Neural cell (in vitro differentiated cells): ENCODE data around the gene OST4. TPM values are rescaled to one million over a fixed set of nuclear protein-coding genes. Genes with fewer than 3 reads are reported as not detected.

Experiments used
- H2AFZ ChIP-seq: fragments of 200-600, 300-800 bp; sonication (generic), shearing (Covaris generic); 2 replicates; pipeline ENCODE4 v1.6.0; 2014; ENCODE audit warnings: low read depth, mild to moderate bottlenecking, antibody characterized with exemption, low read length, moderate library complexity
- H3F3A ChIP-seq: fragments of 200-600 bp; shearing (Covaris generic); 2 replicates; pipeline ENCODE4 v1.6.1; 2016; ENCODE audit warnings: mild to moderate bottlenecking, moderate library complexity, mixed read lengths, antibody characterized with exemption, low read length; ENCODE audit not compliant: insufficient read depth, poor library complexity, severe bottlenecking
- H3K27ac ChIP-seq: fragments of 200-600, 300-800 bp; sonication (generic), shearing (Covaris generic); 2 replicates; pipeline ENCODE4 v1.5.1; 2014; ENCODE audit warnings: mild to moderate bottlenecking, low read length, moderate library complexity
- H3K27me3 ChIP-seq: fragments of 300-800, 200-600 bp; sonication (generic), shearing (Covaris generic); 2 replicates; pipeline ENCODE4 v1.6.0; 2014; ENCODE audit warnings: mild to moderate bottlenecking, low read depth, low read length, moderate library complexity; ENCODE audit not compliant: insufficient read depth
- H3K36me3 ChIP-seq: fragments of 300-800, 200-600 bp; sonication (generic), shearing (Covaris generic); 2 replicates; pipeline ENCODE4 v1.5.1; 2014; ENCODE audit warnings: mild to moderate bottlenecking, antibody characterized with exemption, low read length, moderate library complexity; ENCODE audit not compliant: insufficient read depth
- H3K4me2 ChIP-seq: fragments of 300-800, 200-600 bp; sonication (generic), shearing (Covaris generic); 2 replicates; pipeline ENCODE4 v1.6.0; 2014; ENCODE audit warnings: mild to moderate bottlenecking, low read length
- H3K4me3 ChIP-seq: fragments of 300-800, 200-600 bp; sonication (generic), shearing (Covaris generic); 2 replicates; pipeline ENCODE4 v1.5.1; 2014; ENCODE audit warnings: mild to moderate bottlenecking, low read length, moderate library complexity
- H3K79me2 ChIP-seq: fragments of 200-600 bp; shearing (Covaris generic); replicated peaks from 2 replicates; pipeline ENCODE4 v1.6.0; 2014; ENCODE audit warnings: mild to moderate bottlenecking, low read length, moderate library complexity; ENCODE audit not compliant: insufficient read depth
- H3K9ac ChIP-seq: fragments of 300-800, 200-600 bp; sonication (generic), shearing (Covaris generic); 2 replicates; pipeline ENCODE4 v1.6.1; 2016; ENCODE audit warnings: mild to moderate bottlenecking, low read length, mixed read lengths
- H3K9me2 ChIP-seq: fragments of 200-600 bp; shearing (Covaris generic); 2 replicates; pipeline ENCODE4 v1.6.1; 2016; ENCODE audit warnings: mild to moderate bottlenecking, low read length, mixed read lengths; ENCODE audit not compliant: insufficient read depth
- H3K9me3 ChIP-seq: fragments of 200-600, 300-800 bp; sonication (generic), shearing (Covaris generic); 2 replicates; pipeline ENCODE4 v1.6.1; 2016; ENCODE audit warnings: mild to moderate bottlenecking, mixed run types, low read length, moderate library complexity, mixed read lengths
- H4K20me1 ChIP-seq: fragments of 200-600 bp; shearing (Covaris generic); 2 replicates; pipeline ENCODE4 v1.6.1; 2016; ENCODE audit warnings: mild to moderate bottlenecking, mixed run types; ENCODE audit not compliant: insufficient read depth
- EP300 ChIP-seq: fragments of 450-650 bp; conservative IDR thresholded peaks from 2 replicates; pipeline ENCODE4 v1.6.1; 2014; ENCODE audit warnings: antibody characterized with exemption, mild to moderate bottlenecking, moderate library complexity; ENCODE audit not compliant: poor library complexity, severe bottlenecking
- EZH2 ChIP-seq: fragments of 200-600, 300-800 bp; shearing (Covaris generic), sonication (generic); IDR thresholded peaks from 2 replicates; pipeline ENCODE4 v1.6.1; 2014; ENCODE audit warnings: antibody characterized with exemption, low read length, borderline replicate concordance, mild to moderate bottlenecking; ENCODE audit not compliant: insufficient read depth, poor library complexity, severe bottlenecking
- MXI1 ChIP-seq: fragments of 450-650 bp; conservative IDR thresholded peaks from 2 replicates; pipeline ENCODE4 v1.6.1; 2014; ENCODE audit warnings: antibody characterized with exemption, mild to moderate bottlenecking; ENCODE audit not compliant: poor library complexity, severe bottlenecking
- POLR2AphosphoS5 ChIP-seq: IDR thresholded peaks from 2 replicates; pipeline ENCODE4 v1.6.1; 2012
- RAD21 ChIP-seq: fragments of 450-650 bp; conservative IDR thresholded peaks from 2 replicates; pipeline ENCODE4 v1.6.1; 2014; ENCODE audit warnings: antibody characterized with exemption, mild to moderate bottlenecking, moderate library complexity
- SMC3 ChIP-seq: fragments of 450-650 bp; conservative IDR thresholded peaks from 2 replicates; pipeline ENCODE4 v1.6.1; 2014; ENCODE audit warnings: antibody characterized with exemption, mild to moderate bottlenecking, moderate library complexity; ENCODE audit not compliant: poor library complexity
- TAF1 ChIP-seq: IDR thresholded peaks from 2 replicates; pipeline ENCODE4 v1.6.1; 2012; ENCODE audit warnings: low read depth
- polyA plus RNA-seq: library from polyadenylated mRNA; depleted of rRNA; stranded (reverse); fragments of >200 nt; gene quantifications from 2 replicates; pipeline ENCODE4 v1.2.3, GENCODE V29; 2014
- TF ChIP-seq, protein P1 (sequence below): IDR thresholded peaks from 2 replicates; pipeline ENCODE4 v1.6.1; 2012; ENCODE audit warnings: borderline replicate concordance
- TF ChIP-seq, protein P2 (sequence below): fragments of 450-650 bp; IDR thresholded peaks from 2 replicates; pipeline ENCODE4 v1.5.1; 2014; ENCODE audit warnings: antibody characterized with exemption, mild to moderate bottlenecking, moderate library complexity; ENCODE audit not compliant: poor library complexity, severe bottlenecking

The OST4 gene
- polyA plus RNA-seq, 1 donor from 2014 or later = 263 TPM

DNA sequence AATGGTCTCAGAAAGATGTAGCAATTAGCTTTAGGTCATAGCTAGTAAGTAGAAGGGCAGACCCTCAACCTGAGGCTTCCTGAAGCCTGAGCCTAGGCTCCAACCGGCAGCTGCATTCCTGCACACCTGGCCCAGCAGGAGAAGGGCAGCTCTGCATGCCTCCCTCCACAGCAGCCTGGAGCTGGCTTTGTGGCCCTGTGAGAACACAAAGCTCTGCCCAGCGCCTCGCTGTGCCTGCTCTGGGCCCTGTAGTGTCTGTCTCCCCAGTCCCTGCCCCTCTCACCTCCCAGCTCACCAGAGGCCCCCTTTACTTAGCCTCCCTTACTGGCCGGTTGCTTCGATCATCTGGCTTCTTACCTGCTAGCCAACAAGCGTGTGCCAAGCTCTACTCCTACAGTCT, 32.0 kb downstream of the OST4 start:
- Histone ChIP-seq H2AFZ (no peak overlapping the region), H3K9ac (no peak overlapping the region), H3K27me3 (no peaks in the 10 kb centered on the region), H3K4me2 (no peak overlapping the region), H3K79me2 (no peaks in the 10 kb centered on the region), H3K9me3 (no peaks in the 10 kb centered on the region), H3K27ac (no peak overlapping the region), H4K20me1 (no peaks in the 10 kb centered on the region), H3K9me2 (no peaks in the 10 kb centered on the region), H3K36me3 (no peaks in the 10 kb centered on the region), H3K4me3 (no peak overlapping the region), H3F3A (no peaks in the 10 kb centered on the region)
- TF ChIP-seq, protein P1, sequence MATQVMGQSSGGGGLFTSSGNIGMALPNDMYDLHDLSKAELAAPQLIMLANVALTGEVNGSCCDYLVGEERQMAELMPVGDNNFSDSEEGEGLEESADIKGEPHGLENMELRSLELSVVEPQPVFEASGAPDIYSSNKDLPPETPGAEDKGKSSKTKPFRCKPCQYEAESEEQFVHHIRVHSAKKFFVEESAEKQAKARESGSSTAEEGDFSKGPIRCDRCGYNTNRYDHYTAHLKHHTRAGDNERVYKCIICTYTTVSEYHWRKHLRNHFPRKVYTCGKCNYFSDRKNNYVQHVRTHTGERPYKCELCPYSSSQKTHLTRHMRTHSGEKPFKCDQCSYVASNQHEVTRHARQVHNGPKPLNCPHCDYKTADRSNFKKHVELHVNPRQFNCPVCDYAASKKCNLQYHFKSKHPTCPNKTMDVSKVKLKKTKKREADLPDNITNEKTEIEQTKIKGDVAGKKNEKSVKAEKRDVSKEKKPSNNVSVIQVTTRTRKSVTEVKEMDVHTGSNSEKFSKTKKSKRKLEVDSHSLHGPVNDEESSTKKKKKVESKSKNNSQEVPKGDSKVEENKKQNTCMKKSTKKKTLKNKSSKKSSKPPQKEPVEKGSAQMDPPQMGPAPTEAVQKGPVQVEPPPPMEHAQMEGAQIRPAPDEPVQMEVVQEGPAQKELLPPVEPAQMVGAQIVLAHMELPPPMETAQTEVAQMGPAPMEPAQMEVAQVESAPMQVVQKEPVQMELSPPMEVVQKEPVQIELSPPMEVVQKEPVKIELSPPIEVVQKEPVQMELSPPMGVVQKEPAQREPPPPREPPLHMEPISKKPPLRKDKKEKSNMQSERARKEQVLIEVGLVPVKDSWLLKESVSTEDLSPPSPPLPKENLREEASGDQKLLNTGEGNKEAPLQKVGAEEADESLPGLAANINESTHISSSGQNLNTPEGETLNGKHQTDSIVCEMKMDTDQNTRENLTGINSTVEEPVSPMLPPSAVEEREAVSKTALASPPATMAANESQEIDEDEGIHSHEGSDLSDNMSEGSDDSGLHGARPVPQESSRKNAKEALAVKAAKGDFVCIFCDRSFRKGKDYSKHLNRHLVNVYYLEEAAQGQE = no peak
- TF ChIP-seq TAF1 = no peak

DNA sequence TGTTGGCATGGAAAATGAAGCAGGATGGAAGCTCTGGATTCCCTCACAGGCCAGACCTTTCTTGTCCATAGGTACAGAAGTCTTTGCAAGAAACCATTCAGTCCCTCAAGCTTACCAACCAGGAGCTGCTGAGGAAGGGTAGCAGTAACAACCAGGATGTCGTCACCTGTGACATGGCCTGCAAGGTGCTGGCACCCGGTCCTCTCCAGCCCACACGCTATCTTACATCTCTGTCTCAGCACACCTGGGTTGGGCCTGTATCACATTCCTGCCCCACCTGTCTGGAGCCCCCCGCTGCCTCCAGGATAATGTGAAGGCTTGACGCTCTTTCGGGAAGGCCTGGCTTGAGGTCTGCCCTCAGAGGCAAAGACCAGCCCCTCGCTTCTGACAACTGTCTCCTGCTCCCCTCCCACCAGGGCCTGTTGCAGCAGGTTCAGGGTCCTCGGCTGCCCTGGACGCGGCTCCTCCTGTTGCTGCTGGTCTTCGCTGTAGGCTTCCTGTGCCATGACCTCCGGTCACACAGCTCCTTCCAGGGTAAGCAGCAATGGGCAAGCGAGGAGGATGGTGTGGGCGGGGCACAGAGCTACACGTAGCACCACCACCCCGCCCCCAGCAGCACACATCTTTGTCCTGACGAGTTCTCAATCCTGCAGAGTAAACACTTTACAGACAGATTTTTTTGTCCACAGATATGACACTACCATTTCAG, 32.7 kb downstream of the OST4 start:
- H3F3A ChIP-seq = no peaks in the 10 kb centered on the region
- no peaks in the 10 kb centered on the region for H3K9me2 ChIP-seq
- H4K20me1 ChIP-seq = no peaks in the 10 kb centered on the region
- no peaks in the 10 kb centered on the region for H3K27me3 ChIP-seq
- no peak overlapping the region for H3K4me2 ChIP-seq
- no peaks in the 10 kb centered on the region for H3K79me2 ChIP-seq
- no peak overlapping the region for H3K4me3 ChIP-seq
- no peak overlapping the region for H3K9ac ChIP-seq
- H2AFZ ChIP-seq = no peak overlapping the region
- H3K27ac ChIP-seq = no peak overlapping the region
- H3K9me3 ChIP-seq = no peaks in the 10 kb centered on the region
- TF ChIP-seq MXI1 = no peak
- no peak for TF ChIP-seq SMC3
- TF ChIP-seq, protein P2, sequence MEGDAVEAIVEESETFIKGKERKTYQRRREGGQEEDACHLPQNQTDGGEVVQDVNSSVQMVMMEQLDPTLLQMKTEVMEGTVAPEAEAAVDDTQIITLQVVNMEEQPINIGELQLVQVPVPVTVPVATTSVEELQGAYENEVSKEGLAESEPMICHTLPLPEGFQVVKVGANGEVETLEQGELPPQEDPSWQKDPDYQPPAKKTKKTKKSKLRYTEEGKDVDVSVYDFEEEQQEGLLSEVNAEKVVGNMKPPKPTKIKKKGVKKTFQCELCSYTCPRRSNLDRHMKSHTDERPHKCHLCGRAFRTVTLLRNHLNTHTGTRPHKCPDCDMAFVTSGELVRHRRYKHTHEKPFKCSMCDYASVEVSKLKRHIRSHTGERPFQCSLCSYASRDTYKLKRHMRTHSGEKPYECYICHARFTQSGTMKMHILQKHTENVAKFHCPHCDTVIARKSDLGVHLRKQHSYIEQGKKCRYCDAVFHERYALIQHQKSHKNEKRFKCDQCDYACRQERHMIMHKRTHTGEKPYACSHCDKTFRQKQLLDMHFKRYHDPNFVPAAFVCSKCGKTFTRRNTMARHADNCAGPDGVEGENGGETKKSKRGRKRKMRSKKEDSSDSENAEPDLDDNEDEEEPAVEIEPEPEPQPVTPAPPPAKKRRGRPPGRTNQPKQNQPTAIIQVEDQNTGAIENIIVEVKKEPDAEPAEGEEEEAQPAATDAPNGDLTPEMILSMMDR = no peak
- no peak for TF ChIP-seq EZH2
- TF ChIP-seq POLR2AphosphoS5 = no peak
- no peak for TF ChIP-seq TAF1
- no peak for TF ChIP-seq RAD21
- TF ChIP-seq EP300 = no peak
- no peaks in the 10 kb centered on the region for H3K36me3 ChIP-seq
